HEK293 (cell line): Measurements from ENCODE around the gene IL18R1.

Source experiments
- CTCF ChIA-PET: fragments of 350-600 bp; formaldehyde crosslinking; extraction: SDS; loops from one replicate; lab custom pipeline; 2021; ENCODE audit warnings: antibody characterized with exemption; lab: Yijun Ruan, JAX
- POLR2A ChIA-PET: fragments of 300-600 bp; formaldehyde crosslinking; extraction: SDS; loops from one replicate; lab custom pipeline; 2020; ENCODE audit warnings: antibody characterized with exemption, inconsistent platforms; lab: Yijun Ruan, JAX
- H3K27ac ChIP-seq: fragments of 200-500 bp; sonication (Bioruptor generic); 2 replicates; pipeline ENCODE4 v1.5.1; 2014; ENCODE audit warnings: low read depth, low read length, control low read depth, inconsistent platforms; ENCODE audit errors: extremely low read depth
- H3K36me3 ChIP-seq, 2 experiments: fragments of 200-500 bp in 1 of 2; sonication (Bioruptor generic) in 1 of 2; 1 replicate in 1 of 2; 2 replicates in 1 of 2; pipeline ENCODE4 v1.5.1; 2014 to 2017; ENCODE audit warnings: inconsistent platforms in 2 of 2, low read length in 2 of 2; ENCODE audit not compliant: control insufficient read depth in 2 of 2, insufficient read depth in 1 of 2
- H3K4me1 ChIP-seq: fragments of 200-500 bp; sonication (Bioruptor generic); 2 replicates; pipeline ENCODE4 v1.5.1; 2014; ENCODE audit warnings: mild to moderate bottlenecking, low read length, inconsistent platforms; ENCODE audit not compliant: control insufficient read depth, insufficient read depth
- H3K4me3 ChIP-seq: 2 replicates; pipeline ENCODE4 v1.5.1; 2011; ENCODE audit warnings: low read depth, mild to moderate bottlenecking, control low read depth, low read length, moderate library complexity
- H3K9me3 ChIP-seq: fragments of 200-500 bp; sonication (Bioruptor generic); 2 replicates; pipeline ENCODE4 v1.5.1; 2014; ENCODE audit warnings: low read depth, low read length, inconsistent platforms; ENCODE audit not compliant: control insufficient read depth, insufficient read depth
- GLIS1 ChIP-seq: fragments of 450-650 bp; formaldehyde crosslinking; IDR thresholded peaks from 2 replicates; pipeline ENCODE4 v1.5.1; 2016; ENCODE audit warnings: missing biosample characterization, missing genetic modification characterization
- IKZF3 ChIP-seq: fragments of 450-650 bp; IDR thresholded peaks from 2 replicates; pipeline ENCODE4 v1.5.0; 2018; ENCODE audit warnings: missing biosample characterization, mild to moderate bottlenecking, missing genetic modification characterization, moderate library complexity
- KLF16 ChIP-seq: fragments of 450-650 bp; formaldehyde crosslinking; IDR thresholded peaks from 2 replicates; pipeline ENCODE4 v1.5.1; 2017; ENCODE audit warnings: missing biosample characterization, missing genetic modification characterization
- KLF9 ChIP-seq: fragments of 450-650 bp; formaldehyde crosslinking; IDR thresholded peaks from 2 replicates; pipeline ENCODE4 v1.5.1; 2016; ENCODE audit warnings: missing biosample characterization, missing genetic modification characterization, low read depth
- REPIN1 ChIP-seq: fragments of 450-650 bp; formaldehyde crosslinking; IDR thresholded peaks from 2 replicates; pipeline ENCODE4 v1.5.1; 2017; ENCODE audit warnings: missing biosample characterization, missing genetic modification characterization, low read depth
- SCRT1 ChIP-seq: fragments of 450-650 bp; formaldehyde crosslinking; IDR thresholded peaks from 2 replicates; pipeline ENCODE4 v1.5.1; 2016; ENCODE audit warnings: missing biosample characterization, missing genetic modification characterization, borderline replicate concordance
- SP2 ChIP-seq: fragments of 450-650 bp; formaldehyde crosslinking; IDR thresholded peaks from 2 replicates; pipeline ENCODE4 v1.5.1; 2016; ENCODE audit warnings: missing biosample characterization, missing genetic modification characterization
- TCF7L2 ChIP-seq: IDR thresholded peaks from 2 replicates; pipeline ENCODE4 v1.6.1; 2011; ENCODE audit warnings: low read depth, mild to moderate bottlenecking, inconsistent platforms, low read length, moderate library complexity, borderline replicate concordance
- WT1 ChIP-seq: fragments of 450-650 bp; formaldehyde crosslinking; IDR thresholded peaks from 2 replicates; pipeline ENCODE4 v1.5.1; 2016; ENCODE audit warnings: missing biosample characterization, missing genetic modification characterization
- ZBTB17 ChIP-seq: fragments of 450-650 bp; formaldehyde crosslinking; IDR thresholded peaks from 2 replicates; pipeline ENCODE4 v1.5.1; 2016; ENCODE audit warnings: missing biosample characterization, missing genetic modification characterization
- ZNF112 ChIP-seq: fragments of 450-650 bp; formaldehyde crosslinking; IDR thresholded peaks from 2 replicates; pipeline ENCODE4 v1.5.0; 2017; ENCODE audit warnings: missing biosample characterization, missing genetic modification characterization
- ZNF223 ChIP-seq: fragments of 450-650 bp; formaldehyde crosslinking; IDR thresholded peaks from 2 replicates; pipeline ENCODE4 v1.5.1; 2016; ENCODE audit warnings: missing biosample characterization, missing genetic modification characterization
- ZNF274 ChIP-seq, 2 experiments: fragments of 200-500 bp in 1 of 2; fragments of 450-650 bp in 1 of 2; sonication (Bioruptor generic) in 1 of 2; formaldehyde crosslinking in 1 of 2; IDR thresholded peaks; 2 replicates each; pipeline versions ENCODE4 v1.5.1 to v1.6.1; 2014 to 2016; ENCODE audit warnings: borderline replicate concordance in 1 of 2, inconsistent platforms in 1 of 2, low read length in 1 of 2, missing biosample characterization in 1 of 2, missing genetic modification characterization in 1 of 2
- ZNF341 ChIP-seq: fragments of 450-650 bp; formaldehyde crosslinking; IDR thresholded peaks from 2 replicates; pipeline ENCODE4; 2016; ENCODE audit warnings: low read depth, missing biosample characterization, missing genetic modification characterization
- ZNF610 ChIP-seq: fragments of 450-650 bp; formaldehyde crosslinking; IDR thresholded peaks from 2 replicates; pipeline ENCODE4 v1.5.1; 2016; ENCODE audit warnings: missing biosample characterization, missing genetic modification characterization, borderline replicate concordance
- ZNF623 ChIP-seq: fragments of 450-650 bp; formaldehyde crosslinking; IDR thresholded peaks from 2 replicates; pipeline ENCODE4 v1.5.1; 2016; ENCODE audit warnings: missing biosample characterization, missing genetic modification characterization
- ZNF792 ChIP-seq: fragments of 450-650 bp; formaldehyde crosslinking; IDR thresholded peaks from 2 replicates; pipeline ENCODE4 v1.5.1; 2016; ENCODE audit warnings: missing biosample characterization, missing genetic modification characterization
- TF ChIP-seq, protein P1 (sequence below): fragments of 450-650 bp; formaldehyde crosslinking; IDR thresholded peaks from 2 replicates; pipeline ENCODE4 v1.5.1; 2016; ENCODE audit warnings: missing biosample characterization, missing genetic modification characterization
- TF ChIP-seq, protein P2 (sequence below): fragments of 450-650 bp; formaldehyde crosslinking; conservative IDR thresholded peaks from 2 replicates; pipeline ENCODE4 v1.5.1; 2016; ENCODE audit warnings: low read depth, missing biosample characterization, missing genetic modification characterization
- TF ChIP-seq, protein P3 (sequence below): IDR thresholded peaks from 2 replicates; pipeline ENCODE4 v1.6.1; 2011; ENCODE audit warnings: mild to moderate bottlenecking, low read depth, low read length, borderline replicate concordance
- TF ChIP-seq, protein P4 (sequence below): fragments of 450-650 bp; formaldehyde crosslinking; IDR thresholded peaks from 2 replicates; pipeline ENCODE4 v1.5.1; 2016; ENCODE audit warnings: missing biosample characterization, missing genetic modification characterization

Gene IL18R1

DNA sequence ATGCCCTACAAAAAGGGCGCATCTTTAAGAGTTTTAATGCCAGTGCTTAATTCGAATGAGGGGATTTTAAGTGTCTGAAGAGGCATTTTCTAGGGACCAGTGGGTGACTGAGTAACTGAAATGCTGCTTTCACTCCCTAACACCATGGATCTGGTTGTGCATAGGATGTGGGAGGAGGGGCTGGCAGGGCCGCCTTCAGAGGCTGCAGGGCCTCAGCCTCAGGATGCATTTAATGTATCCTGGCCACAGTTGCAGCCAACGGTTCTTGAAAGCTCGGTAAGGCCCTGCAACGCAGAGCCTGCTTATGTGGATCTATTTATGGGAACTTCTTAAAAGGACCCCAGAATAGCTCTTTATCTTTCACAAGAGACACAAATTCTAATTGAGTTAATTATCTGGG lies 41.6 kb downstream of the IL18R1 start (continued):
- TF ChIP-seq ZNF112 (tag by site-specific recombination) (no peak), ZNF792 (tag by site-specific recombination) (no peak), ZBTB17 (tag by site-specific recombination) (no peak)

DNA sequence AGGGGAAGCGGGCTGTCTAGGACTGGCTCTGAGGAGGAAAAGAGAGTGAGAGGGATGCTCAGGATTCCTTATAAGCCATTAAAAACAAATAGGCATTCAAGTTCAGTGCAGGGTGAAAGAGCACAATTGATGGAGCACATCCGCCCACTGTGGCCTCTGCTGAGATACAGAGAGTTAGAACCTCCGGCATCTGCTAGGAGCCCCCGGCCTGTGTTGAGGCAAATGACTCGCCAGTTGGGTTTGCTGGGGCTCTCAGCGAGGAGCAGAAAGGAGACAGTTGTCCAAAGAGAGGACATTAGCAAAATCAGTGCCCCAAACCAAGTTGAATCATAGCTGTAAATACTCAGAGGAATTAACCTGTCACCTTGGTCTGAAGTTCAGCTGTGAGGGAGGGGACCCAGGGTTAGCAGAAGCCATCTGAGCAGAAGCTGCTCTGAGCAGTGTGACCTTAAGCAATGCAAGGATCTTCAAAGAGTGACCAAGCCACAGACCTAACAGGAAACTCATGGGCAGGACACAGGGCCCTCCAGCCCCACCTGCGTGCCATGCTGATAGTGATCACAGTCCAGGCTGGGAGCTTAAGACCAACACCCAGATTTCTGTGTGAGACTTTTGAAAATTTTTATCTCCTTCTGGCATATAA lies 44.0 kb downstream of the IL18R1 start:
- Histone ChIP-seq H3K4me1 (no peaks in the 10 kb centered on the region), H3K9me3 (no peaks in the 10 kb centered on the region), H3K4me3 (no peak overlapping the region), H3K27ac (no peak overlapping the region), H3K36me3 (no peaks in the 10 kb centered on the region)
- ChIA-PET POLR2A (no interaction called here), CTCF (no interaction called here)
- TF ChIP-seq, protein P1, sequence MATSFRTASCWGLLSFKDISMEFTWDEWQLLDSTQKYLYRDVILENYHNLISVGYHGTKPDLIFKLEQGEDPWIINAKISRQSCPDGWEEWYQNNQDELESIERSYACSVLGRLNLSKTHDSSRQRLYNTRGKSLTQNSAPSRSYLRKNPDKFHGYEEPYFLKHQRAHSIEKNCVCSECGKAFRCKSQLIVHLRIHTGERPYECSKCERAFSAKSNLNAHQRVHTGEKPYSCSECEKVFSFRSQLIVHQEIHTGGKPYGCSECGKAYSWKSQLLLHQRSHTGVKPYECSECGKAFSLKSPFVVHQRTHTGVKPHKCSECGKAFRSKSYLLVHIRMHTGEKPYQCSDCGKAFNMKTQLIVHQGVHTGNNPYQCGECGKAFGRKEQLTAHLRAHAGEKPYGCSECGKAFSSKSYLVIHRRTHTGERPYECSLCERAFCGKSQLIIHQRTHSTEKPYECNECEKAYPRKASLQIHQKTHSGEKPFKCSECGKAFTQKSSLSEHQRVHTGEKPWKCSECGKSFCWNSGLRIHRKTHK (tag by site-specific recombination): no peak
- TF ChIP-seq TCF7L2 (no peak), KLF9 (tag by site-specific recombination) (no peak), WT1 (tag by site-specific recombination) (no peak), ZNF223 (tag by site-specific recombination) (no peak), SP2 (tag by site-specific recombination) (no peak), ZNF610 (tag by site-specific recombination) (no peak), ZNF623 (tag by site-specific recombination) (no peak), ZNF341 (tag by site-specific recombination) (no peak), GLIS1 (tag by site-specific recombination) (no peak), ZNF274 (IDR thresholded peaks at IDR 0.05; ENCODE audit: low read length) (no peak), ZNF274 (tag by site-specific recombination; IDR thresholded peaks at IDR 0.05; ENCODE audit: borderline replicate concordance) (no peak), SCRT1 (tag by site-specific recombination) (no peak)
- TF ChIP-seq, protein P2, sequence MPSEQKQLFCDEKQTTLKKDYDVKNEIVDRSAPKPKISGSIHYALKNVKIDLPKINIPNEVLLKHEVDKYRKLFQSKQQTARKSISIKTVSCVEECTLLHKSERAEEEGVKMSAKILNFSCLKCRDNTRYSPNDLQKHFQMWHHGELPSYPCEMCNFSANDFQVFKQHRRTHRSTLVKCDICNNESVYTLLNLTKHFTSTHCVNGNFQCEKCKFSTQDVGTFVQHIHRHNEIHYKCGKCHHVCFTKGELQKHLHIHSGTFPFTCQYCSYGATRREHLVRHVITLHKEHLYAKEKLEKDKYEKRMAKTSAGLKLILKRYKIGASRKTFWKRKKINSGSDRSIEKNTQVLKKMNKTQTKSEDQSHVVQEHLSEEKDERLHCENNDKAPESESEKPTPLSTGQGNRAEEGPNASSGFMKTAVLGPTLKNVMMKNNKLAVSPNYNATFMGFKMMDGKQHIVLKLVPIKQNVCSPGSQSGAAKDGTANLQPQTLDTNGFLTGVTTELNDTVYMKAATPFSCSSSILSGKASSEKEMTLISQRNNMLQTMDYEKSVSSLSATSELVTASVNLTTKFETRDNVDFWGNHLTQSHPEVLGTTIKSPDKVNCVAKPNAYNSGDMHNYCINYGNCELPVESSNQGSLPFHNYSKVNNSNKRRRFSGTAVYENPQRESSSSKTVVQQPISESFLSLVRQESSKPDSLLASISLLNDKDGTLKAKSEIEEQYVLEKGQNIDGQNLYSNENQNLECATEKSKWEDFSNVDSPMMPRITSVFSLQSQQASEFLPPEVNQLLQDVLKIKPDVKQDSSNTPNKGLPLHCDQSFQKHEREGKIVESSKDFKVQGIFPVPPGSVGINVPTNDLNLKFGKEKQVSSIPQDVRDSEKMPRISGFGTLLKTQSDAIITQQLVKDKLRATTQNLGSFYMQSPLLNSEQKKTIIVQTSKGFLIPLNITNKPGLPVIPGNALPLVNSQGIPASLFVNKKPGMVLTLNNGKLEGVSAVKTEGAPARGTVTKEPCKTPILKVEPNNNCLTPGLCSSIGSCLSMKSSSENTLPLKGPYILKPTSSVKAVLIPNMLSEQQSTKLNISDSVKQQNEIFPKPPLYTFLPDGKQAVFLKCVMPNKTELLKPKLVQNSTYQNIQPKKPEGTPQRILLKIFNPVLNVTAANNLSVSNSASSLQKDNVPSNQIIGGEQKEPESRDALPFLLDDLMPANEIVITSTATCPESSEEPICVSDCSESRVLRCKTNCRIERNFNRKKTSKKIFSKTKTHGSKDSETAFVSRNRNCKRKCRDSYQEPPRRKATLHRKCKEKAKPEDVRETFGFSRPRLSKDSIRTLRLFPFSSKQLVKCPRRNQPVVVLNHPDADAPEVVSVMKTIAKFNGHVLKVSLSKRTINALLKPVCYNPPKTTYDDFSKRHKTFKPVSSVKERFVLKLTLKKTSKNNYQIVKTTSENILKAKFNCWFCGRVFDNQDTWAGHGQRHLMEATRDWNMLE: no peak

DNA sequence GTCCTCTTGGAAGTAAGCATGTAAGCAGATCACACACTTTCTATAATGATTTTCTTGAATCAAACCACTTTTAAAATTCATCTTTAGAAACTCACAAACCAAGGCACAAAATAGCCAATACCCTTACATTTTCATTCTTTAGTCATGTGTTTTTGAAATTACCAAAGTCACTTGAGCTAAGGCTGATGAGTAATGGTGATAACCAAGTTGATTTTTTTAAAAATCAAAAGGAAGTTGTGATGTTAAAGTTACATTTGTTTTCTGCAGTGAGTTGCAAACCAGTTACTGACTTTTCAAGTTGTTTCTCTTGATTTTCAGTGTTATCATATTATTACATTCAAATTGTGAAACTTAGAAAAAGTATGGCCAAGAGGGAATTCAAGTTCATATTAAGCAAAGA lies 45.9 kb downstream of the IL18R1 start:
- POLR2A ChIA-PET: no interaction called here
- Histone ChIP-seq H3K4me1 (no peaks in the 10 kb centered on the region), H3K4me3 (no peak overlapping the region), H3K36me3 (no peaks in the 10 kb centered on the region), H3K9me3 (no peaks in the 10 kb centered on the region), H3K27ac (no peak overlapping the region)
- CTCF ChIA-PET: no interaction called here
- no peak for TF ChIP-seq KLF16 (tag by site-specific recombination)
- TF ChIP-seq, protein P3, sequence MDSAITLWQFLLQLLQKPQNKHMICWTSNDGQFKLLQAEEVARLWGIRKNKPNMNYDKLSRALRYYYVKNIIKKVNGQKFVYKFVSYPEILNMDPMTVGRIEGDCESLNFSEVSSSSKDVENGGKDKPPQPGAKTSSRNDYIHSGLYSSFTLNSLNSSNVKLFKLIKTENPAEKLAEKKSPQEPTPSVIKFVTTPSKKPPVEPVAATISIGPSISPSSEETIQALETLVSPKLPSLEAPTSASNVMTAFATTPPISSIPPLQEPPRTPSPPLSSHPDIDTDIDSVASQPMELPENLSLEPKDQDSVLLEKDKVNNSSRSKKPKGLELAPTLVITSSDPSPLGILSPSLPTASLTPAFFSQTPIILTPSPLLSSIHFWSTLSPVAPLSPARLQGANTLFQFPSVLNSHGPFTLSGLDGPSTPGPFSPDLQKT: no peak
- TF ChIP-seq, protein P4, sequence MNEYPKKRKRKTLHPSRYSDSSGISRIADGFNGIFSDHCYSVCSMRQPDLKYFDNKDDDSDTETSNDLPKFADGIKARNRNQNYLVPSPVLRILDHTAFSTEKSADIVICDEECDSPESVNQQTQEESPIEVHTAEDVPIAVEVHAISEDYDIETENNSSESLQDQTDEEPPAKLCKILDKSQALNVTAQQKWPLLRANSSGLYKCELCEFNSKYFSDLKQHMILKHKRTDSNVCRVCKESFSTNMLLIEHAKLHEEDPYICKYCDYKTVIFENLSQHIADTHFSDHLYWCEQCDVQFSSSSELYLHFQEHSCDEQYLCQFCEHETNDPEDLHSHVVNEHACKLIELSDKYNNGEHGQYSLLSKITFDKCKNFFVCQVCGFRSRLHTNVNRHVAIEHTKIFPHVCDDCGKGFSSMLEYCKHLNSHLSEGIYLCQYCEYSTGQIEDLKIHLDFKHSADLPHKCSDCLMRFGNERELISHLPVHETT: no peak
- no peak for TF ChIP-seq REPIN1 (tag by site-specific recombination)
- TF ChIP-seq IKZF3 (tag by site-specific recombination): no peak
